Ascending aorta (tissue), 2 donors: ENCODE results near the gene KPRP. TPM values are rescaled to one million over a fixed set of nuclear protein-coding genes. Genes with fewer than 3 reads are reported as not detected.

ENCODE experiments used
- DNase-seq, 2 donors: peaks; one replicate each; pipeline ENCODE4 v3.0.0-alpha.2; 2019; ENCODE audit warnings: low spot score in 2 of 2
- H3K27ac ChIP-seq, 2 donors: fragments of 200-600 bp; sonication (generic); one replicate each; pipeline ENCODE4 v1.5.1; 2016 to 2017; ENCODE audit warnings: mild to moderate bottlenecking in 1 of 2
- H3K27me3 ChIP-seq: fragments of 200-600 bp; sonication (generic); one replicate; pipeline ENCODE4 v1.5.1; 2017
- H3K36me3 ChIP-seq, 2 donors: fragments of 200-600 bp; sonication (generic); one replicate each; pipeline ENCODE4 v1.5.1; 2016
- H3K4me1 ChIP-seq, 2 donors: fragments of 200-600 bp; sonication (generic); one replicate each; pipeline ENCODE4 v1.5.1; 2016 to 2017; ENCODE audit warnings: mild to moderate bottlenecking in 1 of 2
- H3K4me3 ChIP-seq, 2 donors: fragments of 200-600 bp; sonication (generic); one replicate each; pipeline ENCODE4 v1.5.1; 2016 to 2017; ENCODE audit warnings: mild to moderate bottlenecking in 1 of 2
- H3K9me3 ChIP-seq, 2 donors: fragments of 200-600 bp; sonication (generic); one replicate each; pipeline ENCODE4 v1.5.1; 2016
- CTCF ChIP-seq, 3 experiments: fragments of 200-600 bp in 2 of 3; fragments of 450-650 bp in 1 of 3; sonication (generic) in 2 of 3; IDR thresholded peaks; one replicate each; pipeline ENCODE4 v1.5.1; 2016 to 2019; ENCODE audit warnings: antibody characterized with exemption in 3 of 3, mild to moderate bottlenecking in 1 of 3, moderate library complexity in 1 of 3
- intact Hi-C: fragments of 100-400 bp; cut with DNase I; formaldehyde crosslinking; loops from one replicate; pipeline ENCODE4 v1.15.1; 2023
- total RNA-seq: library from RNA; depleted of rRNA; stranded (reverse); fragments of >200 nt; gene quantifications from one replicate; pipeline ENCODE4 v1.1.0, GENCODE V29; 2016

KPRP gene
- total RNA-seq, 1 donor from 2014 or later, result not detected

GRCh38 chr1:152774875-152775274, 17.1 kb downstream of the KPRP start, which contains the start of gene LCE1F:
LCE1F (plus strand) TSS chr1:152775140; CDS start chr1:152776372, 1,232 bp downstream.
- Histone ChIP-seq H3K4me3 (no peak within 1 kb of the TSS), H3K27me3 (no peaks in the 10 kb centered on the region), H3K27ac (no peak within 1 kb of the TSS), H3K36me3 (no peaks in the 10 kb centered on the region), H3K4me1 (no peaks in the 10 kb centered on the region), H3K9me3 (no peaks in the 10 kb centered on the region)
- TF ChIP-seq CTCF (IDR thresholded peaks at IDR 0.05), result no peak
- intact Hi-C loops, result no loop called here
- DNase-seq, result no peak

- no peaks in the 10 kb centered on the region for H3K27me3 ChIP-seq
- H3K4me1 ChIP-seq, result no peaks in the 10 kb centered on the region
- no peaks in the 10 kb centered on the region for H3K9me3 ChIP-seq
- no peak for DNase-seq
- intact Hi-C loops, result no loop called here
- no peaks in the 10 kb centered on the region for H3K36me3 ChIP-seq
- no peak overlapping the region for H3K4me3 ChIP-seq
- no peak for TF ChIP-seq CTCF (IDR thresholded peaks at IDR 0.05)
- no peak overlapping the region for H3K27ac ChIP-seq
Observed at GRCh38 chr1:152776361-152776760, 18.5 kb downstream of the KPRP start.

- no peaks in the 10 kb centered on the region for H3K27me3 ChIP-seq
- H3K36me3 ChIP-seq, result no peaks in the 10 kb centered on the region
- no peak for TF ChIP-seq CTCF (IDR thresholded peaks at IDR 0.05)
- H3K27ac ChIP-seq, result no peak overlapping the region
- no peaks in the 10 kb centered on the region for H3K9me3 ChIP-seq
- no peak for DNase-seq
- no peak overlapping the region for H3K4me3 ChIP-seq
- intact Hi-C loops, result no loop called here
- no peaks in the 10 kb centered on the region for H3K4me1 ChIP-seq
Observed at GRCh38 chr1:152777510-152778137, 19.8 kb downstream of the KPRP start.

GRCh38 chr1:152783095-152783494, 25.3 kb downstream of the KPRP start:
- DNase-seq, result no peak
- Histone ChIP-seq H3K4me3 (no peak overlapping the region), H3K27me3 (no peaks in the 10 kb centered on the region), H3K36me3 (no peaks in the 10 kb centered on the region), H3K9me3 (no peaks in the 10 kb centered on the region), H3K27ac (no peak overlapping the region), H3K4me1 (no peaks in the 10 kb centered on the region)
- no peak for TF ChIP-seq CTCF (IDR thresholded peaks at IDR 0.05)
- intact Hi-C loops, result no loop called here

GRCh38 chr1:152786077-152786476, 28.3 kb downstream of the KPRP start, which contains the start of gene LCE1E:
LCE1E (plus strand) TSS chr1:152786257; CDS start chr1:152787300, 1,043 bp downstream.
- Histone ChIP-seq H3K27ac (no peak within 1 kb of the TSS), H3K4me3 (no peak within 1 kb of the TSS), H3K4me1 (no peaks in the 10 kb centered on the region), H3K9me3 (no peaks in the 10 kb centered on the region), H3K27me3 (no peaks in the 10 kb centered on the region), H3K36me3 (no peaks in the 10 kb centered on the region)
- DNase-seq, result no peak
- no peak for TF ChIP-seq CTCF (IDR thresholded peaks at IDR 0.05)
- intact Hi-C loops, result no loop called here
